Skin epidermis (tissue), 12 donors: ENCODE data around the gene ARL5B.

Experiments
- H3K27ac ChIP-seq, 21 experiments: fragments of 200-600 bp; sonication (generic) in 11 of 21; one replicate each; pipeline ENCODE4 v1.5.0; 2020; ENCODE audit warnings: mild to moderate bottlenecking in 3 of 21, inconsistent platforms in 2 of 21, moderate library complexity in 2 of 21
- H3K4me3 ChIP-seq, 7 experiments: fragments of 200-600 bp; sonication (generic) in 2 of 7; one replicate each; pipeline ENCODE4 v1.5.0; 2020; ENCODE audit warnings: inconsistent platforms in 2 of 7, mild to moderate bottlenecking in 2 of 7, moderate library complexity in 1 of 7

Gene ARL5B

DNA sequence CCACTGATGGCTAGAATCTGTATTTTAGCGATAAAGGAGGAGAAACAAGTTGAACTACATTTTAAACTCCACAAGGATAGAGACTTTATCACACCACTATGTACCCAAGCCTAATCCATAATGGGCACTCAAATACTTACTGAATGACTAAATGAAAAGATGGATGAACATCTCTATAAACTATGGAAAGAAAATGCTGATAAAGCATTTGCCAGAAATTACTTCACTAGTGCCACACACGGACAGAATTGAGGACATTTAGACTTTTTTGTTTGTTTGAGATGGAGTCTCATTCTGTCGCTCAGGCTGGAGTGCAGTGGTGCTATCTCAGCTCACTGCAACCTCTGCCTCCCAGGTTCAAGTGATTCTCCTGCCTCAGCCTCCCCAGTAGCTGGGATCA lies 6.1 kb upstream of the ARL5B start:
- H3K27ac ChIP-seq = no peak overlapping the region

DNA sequence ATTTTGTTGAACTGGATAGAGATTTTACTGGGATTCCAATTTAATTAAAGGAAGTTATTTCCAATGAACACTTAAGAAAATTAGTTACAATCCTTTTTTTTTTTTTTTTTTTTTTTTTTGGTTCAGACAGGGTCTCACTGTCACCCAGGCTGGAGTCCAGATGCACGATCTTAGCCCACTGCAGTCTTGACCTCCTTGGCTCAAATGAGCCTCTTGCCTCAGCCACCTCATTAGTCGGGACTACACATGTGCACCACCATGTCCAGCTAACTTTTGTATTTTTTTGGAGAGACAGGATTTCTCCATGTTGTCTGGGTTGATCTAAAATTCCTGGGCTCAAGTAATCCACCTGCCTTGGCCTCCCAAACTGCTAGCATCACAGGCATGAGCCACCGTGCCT lies 2.5 kb upstream of the ARL5B start:
- no peak overlapping the region for H3K27ac ChIP-seq
- no peak overlapping the region for H3K4me3 ChIP-seq

More for the DNA sequence above, 6.1 kb upstream of the ARL5B start:
- no peak overlapping the region for H3K4me3 ChIP-seq

DNA sequence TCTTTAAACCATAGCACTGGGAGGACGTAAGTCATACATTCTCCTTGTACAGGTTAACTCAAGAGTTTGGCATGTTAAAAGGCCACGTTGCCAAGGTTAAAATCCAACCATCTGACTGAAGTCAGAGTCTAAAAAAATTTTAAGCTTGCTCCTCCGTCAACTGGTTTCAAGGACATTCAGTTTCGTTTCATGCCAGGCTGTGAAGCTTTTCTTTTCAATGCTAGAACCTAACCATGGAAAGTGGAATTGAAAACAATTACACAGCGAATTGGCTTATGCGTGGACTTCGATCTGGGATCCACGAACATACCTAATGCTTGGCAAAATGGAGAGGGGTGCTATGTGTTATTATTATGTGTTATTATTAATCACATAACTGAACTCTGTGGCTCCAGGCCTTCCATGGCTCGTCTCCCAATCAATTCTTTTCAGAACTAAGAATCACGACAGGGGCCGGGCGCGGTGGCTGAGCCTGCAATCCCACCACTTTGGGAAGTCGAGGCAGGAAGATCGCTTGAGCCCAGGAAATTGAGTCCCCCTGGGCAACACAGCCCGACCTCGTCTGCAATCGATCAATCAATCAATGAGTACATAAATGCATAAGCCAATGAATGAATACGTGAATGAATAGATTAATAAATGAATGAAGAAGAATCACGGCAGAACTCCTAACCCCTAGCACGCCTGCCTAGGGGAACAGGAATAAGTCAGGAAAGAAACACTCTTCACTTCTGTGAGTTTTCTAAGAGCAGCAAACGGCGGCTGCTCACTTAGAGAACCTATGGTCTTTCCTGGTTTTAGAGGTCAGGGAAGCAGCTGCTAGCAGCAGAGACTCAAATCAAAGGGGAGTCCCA lies 733 bp upstream of the ARL5B start:
- H3K4me3 ChIP-seq = peak overlapping the region; percentile 59 to 99 (median 84)
- peak overlapping the region; percentile 54 to 99 (median 95) for H3K27ac ChIP-seq

DNA sequence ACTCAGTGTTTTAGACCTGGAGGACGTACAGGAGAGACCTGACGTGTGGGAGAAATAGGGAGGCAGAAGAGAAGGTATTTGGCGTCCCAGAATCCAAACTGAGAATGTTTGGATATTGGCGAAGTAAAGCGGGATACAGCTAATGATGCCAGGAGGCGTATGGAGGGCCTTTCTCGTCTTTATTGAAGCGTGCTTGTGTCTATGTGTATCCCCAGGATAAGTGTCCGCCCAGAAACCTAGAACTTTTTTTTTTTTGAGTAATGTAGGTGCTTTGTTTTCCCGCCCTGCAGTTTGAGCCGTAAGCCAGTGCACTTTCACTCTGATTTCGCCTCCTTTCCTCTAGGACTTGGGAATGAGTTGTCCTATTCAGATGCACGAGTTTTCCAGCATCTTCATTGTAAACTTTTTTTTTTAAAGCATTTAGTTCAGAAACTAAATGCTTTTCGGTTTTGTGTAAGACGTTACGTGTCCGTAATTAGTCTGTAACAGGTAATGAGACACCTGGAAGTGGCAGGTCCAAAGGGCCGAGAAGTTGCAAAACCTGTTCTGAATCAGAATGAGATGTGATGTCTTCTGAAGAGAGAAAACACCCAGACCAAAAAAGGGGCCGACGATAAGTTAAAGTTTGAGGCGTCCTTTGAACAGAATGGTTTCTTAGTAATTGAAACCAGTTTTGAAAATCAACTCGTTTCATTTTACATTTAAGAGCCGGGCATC lies 746 bp downstream of the ARL5B start:
- H3K4me3 ChIP-seq = peak overlapping the region; percentile 59 to 99 (median 84)
- H3K27ac ChIP-seq = peak overlapping the region; percentile 54 to 99 (median 95)

DNA sequence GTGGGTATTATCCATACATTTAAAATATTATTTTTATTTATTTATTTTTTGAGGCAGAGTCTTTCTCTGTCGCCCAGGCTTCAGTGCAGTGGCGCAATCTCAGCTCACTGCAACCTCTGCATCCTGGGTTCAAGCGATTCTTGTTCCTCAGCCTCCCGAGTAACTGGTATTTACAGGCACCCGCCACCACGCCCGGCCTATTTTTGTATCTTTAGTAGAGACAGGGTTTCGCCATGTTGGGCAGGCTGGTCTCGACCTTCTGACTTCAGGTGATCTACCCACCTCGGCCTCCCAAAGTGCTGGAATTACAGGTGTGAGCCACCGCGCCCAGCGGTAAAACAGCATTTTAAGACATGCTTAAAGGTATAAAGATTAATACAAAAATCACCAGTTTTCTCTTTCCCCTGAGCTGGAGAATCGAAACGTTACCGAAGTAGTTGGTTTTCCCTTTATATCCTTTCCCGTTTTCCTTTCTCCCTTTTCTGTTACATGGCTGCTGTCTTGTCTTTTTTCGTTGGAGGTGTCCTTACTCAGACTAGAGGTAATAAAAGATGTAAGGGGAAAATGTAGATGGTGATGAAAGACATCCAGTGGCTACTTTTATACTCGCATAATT lies 1.7 kb downstream of the ARL5B start:
- Histone ChIP-seq H3K4me3 (peak overlapping the region in 6 of 7 experiments; percentile 59 to 99 (median 85)), H3K27ac (peak overlapping the region in 9 of 21 experiments; percentile 12 to 98 (median 93))

DNA sequence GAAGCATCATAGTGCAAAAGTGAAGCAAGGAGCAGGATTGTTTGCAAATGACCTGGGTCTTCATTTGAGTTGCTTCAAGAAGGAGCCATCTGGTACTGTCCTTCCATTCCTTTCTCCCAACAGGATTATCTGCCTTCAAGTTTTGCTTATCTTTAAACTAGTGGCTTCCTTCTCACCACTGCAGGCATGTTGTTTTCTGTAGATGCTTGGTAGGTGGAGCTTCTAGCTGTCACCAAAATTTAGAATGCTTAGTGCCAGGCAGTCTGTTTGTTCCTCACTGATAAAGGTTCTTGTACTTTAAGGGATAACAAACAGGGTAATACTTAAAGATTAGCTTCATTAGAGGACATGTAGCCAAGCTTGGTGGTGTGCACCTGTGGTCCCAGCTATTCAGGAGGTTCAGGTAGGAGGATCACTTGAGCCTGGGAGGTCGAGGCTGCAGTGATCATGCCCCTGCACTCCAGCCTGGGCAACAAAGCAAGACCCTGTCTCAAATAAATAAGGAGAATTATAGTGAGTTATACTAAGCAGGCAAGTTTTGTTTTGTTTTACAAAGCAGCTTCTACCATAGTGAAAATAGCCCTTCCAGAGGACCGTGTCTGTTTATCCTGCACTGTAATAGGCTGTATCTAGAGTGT lies 5.7 kb downstream of the ARL5B start:
- H3K4me3 ChIP-seq = no peak overlapping the region
- H3K27ac ChIP-seq = no peak overlapping the region

DNA sequence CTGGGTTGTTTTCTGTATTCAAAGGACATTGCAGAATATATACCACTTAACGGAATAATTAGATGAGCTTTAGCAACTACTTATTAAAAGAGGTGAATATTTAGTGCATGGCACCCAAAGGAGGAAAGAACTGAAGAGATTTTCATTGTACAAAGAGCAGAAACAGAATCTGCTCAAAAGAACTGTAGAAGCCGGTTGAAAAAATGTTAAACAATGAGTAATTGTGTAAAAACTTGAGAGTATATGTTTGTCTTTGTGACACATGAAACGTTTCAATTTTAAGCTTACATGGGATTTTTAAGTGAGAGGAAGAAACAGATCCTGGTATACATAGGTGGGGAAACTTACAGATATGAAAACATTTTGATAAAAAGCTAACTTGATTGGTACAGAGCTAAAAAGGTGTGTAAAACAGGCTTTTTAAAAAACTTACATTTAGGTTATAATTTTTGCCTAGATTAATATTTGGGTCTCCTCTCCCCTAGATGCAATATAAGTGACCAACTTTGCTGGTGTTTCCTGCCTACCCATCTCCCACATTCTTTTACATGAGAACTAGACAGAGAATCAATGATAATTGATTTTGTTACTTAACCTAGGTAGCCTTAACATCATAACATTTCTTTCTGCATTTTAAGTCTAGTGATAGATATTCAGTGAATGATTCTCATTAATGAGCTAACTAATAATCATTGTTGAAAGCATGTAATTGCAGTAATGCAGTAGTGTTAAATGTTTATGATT lies 6.8 kb downstream of the ARL5B start:
- no peak overlapping the region for H3K27ac ChIP-seq
- no peak overlapping the region for H3K4me3 ChIP-seq

DNA sequence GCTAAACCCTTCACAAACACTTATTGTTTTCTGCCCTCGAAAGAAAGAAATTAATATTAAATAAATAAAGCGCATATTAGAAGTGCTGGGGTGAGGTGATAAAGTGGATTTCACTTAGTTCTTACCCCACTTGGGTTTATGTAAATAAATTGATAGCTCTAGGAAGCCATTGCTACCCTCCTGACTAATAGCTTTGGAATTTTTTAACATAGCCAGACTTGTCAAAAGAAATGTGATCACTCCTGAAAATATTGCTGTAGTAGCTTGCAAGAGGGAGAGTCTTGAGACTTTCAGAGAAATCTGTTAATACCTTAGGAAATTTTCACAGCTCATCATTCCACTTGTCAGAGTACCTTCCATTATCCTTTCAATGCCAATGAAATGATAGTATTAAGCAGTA lies 7.6 kb downstream of the ARL5B start:
- no peak overlapping the region for H3K4me3 ChIP-seq
- H3K27ac ChIP-seq = no peak overlapping the region

DNA sequence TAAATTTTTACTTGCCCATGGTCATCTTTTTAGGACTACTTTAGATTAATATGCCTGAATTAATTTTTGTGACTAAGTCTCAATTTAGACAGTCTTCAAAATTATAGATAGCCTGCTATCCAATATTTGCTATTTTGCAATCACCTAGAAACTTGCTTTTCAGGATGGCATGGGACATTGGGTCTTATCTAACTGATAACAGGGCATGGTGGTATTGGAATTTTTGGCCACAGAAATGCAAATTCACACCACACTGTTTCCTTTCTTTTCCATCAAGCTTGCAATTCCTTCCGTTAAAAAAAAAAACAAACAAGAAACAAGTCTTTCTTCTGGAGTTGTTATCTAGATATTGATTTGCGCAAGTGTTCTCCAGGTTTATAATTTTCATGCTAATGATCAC lies 8.8 kb downstream of the ARL5B start:
- Histone ChIP-seq H3K27ac (no peak overlapping the region), H3K4me3 (no peak overlapping the region)

DNA sequence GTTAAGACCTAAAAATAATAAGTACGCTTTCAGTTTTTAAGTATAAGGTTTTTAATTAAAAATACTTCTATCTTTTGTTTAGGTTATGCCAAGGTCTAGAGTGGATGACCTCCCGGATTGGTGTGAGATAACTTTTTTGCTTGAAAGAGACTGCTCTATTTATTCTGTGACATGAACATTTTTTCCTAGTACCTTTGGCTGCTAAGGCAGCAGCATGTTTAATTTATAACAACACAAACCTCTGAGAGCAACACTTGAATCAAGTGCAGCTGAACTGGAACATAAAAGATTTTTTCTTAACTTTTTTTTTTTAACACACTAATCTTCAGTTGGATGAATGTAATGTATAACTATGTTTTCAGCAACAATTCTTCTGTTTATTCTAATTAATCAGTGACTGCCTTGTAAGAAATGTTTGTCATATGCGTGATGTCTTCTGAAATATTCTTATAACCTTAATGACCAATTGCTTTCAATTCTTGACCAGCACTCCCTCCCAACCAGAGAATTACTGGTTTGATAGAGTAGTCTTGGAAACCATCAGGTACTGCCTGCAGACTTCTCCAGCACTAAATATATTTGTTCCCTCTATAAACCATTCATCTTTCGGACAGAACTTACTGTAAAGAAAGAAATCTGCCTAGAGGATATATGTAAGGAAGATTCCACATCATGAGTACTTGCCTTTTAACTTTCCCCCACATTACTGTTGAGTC lies 16.0 kb downstream of the ARL5B start:
- no peak overlapping the region for H3K27ac ChIP-seq

DNA sequence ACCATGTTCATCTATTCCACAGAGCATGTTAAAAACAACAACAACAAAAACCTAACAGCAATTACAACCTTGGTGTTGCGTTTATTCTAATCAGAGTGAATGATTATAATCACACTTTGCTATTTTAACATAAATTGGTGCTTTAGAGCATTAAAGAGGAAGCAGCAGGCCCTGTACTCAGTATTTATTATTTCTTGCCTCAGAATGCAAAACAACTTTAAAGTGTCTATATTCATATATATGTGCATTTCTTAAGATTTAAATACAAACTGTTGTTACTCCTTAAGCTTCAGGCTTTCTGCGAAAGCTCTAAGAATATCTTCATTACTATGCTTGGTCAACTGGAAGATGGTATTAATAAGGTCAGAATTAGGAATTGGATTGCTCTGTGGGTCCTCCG lies 21.5 kb downstream of the ARL5B start:
- Histone ChIP-seq H3K4me3 (no peak overlapping the region), H3K27ac (no peak overlapping the region)

More for the DNA sequence above, 16.0 kb downstream of the ARL5B start:
- H3K4me3 ChIP-seq = no peak overlapping the region

DNA sequence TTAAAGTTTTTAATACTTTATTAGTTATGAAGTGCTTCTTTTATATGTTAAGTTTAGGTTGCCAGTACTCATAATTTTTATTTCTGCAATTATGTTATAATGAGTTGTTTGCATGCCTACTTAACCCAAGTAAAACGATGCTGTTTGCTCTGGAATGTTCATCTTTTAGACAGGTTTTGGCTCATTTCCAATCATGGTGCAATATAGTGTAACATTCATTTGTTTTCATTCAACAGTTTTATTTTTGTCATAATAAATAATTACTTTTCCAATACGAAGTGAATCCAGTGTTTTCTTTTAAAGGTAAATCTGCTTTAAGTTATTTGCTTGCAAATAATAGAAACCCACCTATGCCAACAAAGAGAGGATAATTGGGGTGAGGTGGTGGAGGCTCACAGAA lies 22.1 kb downstream of the ARL5B start:
- Histone ChIP-seq H3K27ac (no peak overlapping the region), H3K4me3 (no peak overlapping the region)

DNA sequence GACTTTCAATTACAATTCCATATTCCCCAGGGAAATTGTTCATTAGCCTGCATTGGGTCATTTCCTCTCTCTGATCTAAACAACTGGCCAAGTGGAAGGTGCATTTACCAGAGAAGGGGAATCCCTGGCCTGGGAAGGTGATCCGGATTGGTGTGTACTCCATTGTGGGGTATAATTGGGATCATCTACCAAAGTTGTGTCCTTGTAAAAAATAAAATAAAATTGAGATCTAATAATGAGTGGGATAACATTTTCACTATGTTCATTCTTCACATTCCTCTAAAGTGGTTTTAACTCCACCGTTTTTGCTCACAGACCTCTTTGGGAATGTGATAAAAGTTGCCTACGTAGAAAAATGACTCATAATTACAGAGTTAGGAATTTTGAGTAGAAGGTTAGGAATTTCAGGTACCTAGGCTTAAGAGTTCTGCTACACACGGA lies 22.8 kb downstream of the ARL5B start:
- Histone ChIP-seq H3K4me3 (no peak overlapping the region), H3K27ac (peak overlapping the region in 1 of 21 experiments; percentile 9)

DNA sequence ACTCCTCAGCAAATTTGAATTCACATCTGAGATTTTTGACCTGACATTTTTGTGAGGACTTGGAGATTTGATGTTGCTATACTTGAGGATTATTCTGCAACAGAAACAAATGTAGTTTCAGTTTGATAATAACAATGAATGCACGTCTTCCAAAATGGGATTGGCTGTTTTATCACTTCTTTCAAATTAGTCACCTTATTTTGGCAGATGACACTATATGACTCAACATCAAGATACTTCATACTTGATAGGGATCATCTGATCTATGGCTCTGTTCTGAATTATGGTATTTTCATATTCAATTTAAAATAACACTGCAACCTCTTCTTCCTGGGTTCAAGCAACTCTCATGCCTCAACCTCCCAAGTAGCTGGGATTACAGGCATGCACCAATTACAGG lies 24.2 kb downstream of the ARL5B start:
- no peak overlapping the region for H3K27ac ChIP-seq

DNA sequence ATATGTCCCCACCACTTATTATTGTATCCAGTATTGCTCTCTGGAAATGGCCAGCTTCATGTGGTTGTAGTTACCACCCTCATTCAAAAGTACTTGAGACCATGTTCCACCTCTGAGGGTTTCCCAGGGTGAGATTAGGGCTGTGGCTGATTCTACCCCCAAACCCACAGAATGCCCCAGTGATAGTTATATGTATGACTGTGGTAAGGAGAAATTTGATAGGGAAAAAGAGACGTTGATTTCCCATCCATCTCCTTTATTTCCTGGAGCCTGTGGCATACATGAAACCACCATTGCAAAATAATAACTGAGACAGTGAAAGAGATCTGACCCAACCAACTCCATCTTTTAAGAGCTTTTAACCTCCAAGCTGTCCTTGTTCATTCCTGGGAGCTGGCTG lies 25.2 kb downstream of the ARL5B start:
- Histone ChIP-seq H3K27ac (no peak overlapping the region), H3K4me3 (no peak overlapping the region)

More for the DNA sequence above, 24.2 kb downstream of the ARL5B start:
- no peak overlapping the region for H3K4me3 ChIP-seq

DNA sequence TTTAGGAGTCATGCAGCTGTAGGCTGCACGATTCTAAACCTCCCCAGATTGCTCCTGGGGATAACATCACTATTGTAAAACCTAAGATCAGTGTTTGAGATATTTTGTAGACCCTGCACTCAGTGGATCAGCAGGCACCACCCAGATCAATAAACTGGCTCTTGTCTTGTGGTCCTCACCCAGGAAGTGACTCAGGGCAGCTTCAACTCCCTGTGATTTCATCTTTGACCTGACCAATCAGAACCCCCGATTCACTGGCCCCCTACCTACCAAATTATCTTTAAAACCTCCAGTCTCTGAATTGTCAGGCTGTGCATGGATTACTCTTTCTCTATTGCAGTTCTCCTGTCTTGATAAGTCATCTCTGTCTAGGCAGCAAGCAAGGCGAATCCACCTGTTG lies 25.7 kb downstream of the ARL5B start:
- Histone ChIP-seq H3K27ac (no peak overlapping the region), H3K4me3 (no peak overlapping the region)

DNA sequence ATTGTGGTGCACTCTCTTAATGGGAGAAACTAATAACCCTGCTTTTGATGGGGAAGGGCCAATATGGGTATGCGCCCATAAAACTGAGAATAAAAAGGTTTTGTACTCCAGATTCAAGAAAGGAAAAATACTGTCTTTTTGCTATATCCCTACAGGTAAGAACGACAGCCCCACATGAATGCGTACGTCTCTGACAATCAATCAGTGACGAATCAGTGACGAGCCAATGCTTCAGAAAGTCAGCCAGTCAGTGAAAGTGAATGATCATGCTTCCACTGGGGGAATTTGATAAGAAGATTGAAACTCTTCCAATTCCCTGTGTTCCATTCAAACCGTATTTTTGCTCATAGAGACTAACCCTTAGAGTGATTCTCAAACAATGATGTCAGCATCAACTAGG lies 26.3 kb downstream of the ARL5B start:
- H3K27ac ChIP-seq = no peak overlapping the region
- no peak overlapping the region for H3K4me3 ChIP-seq

DNA sequence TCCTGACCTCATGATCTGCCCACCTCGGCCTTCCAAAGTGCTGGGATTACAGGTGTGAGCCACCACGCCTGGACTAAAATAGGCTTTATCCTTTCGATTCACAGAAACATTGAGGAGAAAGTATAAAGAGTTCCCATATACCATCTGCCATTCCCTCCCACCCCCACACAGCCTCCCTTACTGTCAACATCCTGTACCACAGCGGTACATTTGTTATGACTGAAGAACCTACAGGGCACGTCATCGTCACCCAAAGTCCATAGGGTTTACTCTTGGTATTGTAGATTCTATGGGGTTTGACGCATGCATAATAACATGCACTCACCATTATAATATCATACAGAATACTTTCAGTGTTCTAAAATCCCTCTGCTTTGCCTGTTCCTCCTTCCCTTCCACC lies 28.0 kb downstream of the ARL5B start:
- Histone ChIP-seq H3K27ac (no peak overlapping the region), H3K4me3 (no peak overlapping the region)

DNA sequence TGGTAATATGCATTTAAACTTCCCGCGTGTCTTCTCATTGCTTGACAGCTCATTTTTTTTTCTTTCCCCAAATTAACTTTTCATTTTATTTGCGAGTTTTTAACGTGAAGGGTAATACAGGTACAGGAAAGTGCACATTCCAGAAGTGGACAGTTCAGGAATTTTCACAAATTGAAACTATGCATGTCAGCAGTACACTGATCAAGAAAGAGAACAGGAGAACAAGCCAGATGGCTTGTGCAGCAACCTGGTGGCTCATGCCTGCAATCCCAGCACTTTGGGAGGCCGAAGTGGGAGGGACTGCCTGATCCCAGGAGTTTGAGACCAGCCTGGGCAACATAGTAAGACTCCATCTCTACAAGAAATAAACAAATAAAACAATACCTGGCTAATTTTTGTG lies 28.5 kb downstream of the ARL5B start:
- no peak overlapping the region for H3K27ac ChIP-seq
- no peak overlapping the region for H3K4me3 ChIP-seq
